Activated CD4-positive, alpha-beta memory T cell treated with anti-CD3 and anti-CD28 coated beads, Interleukin-2, amount 10 ng/mL, durations not matched to agents 7 days and 5 days (primary cell): ENCODE data around the gene NEK1. TPM values are rescaled to one million over a fixed set of nuclear protein-coding genes. Genes with fewer than 3 reads are reported as not detected.
A peak's percentile ranks its signal among the peaks of the same experiment; 100 is the strongest.

Experiments used
- CTCF ChIA-PET: fragments of 350-600 bp; sonication (Branson Sonifier 250); formaldehyde crosslinking; loops from one replicate; lab custom pipeline; 2021; ENCODE audit warnings: antibody characterized with exemption, inconsistent platforms; lab: Charles Lee
- POLR2A ChIA-PET: fragments of 350-600 bp; sonication (Branson Sonifier 250); formaldehyde crosslinking; loops from one replicate; lab custom pipeline; 2021; ENCODE audit warnings: antibody characterized with exemption; lab: Charles Lee
- DNase-seq: peaks from one replicate; pipeline ENCODE4 v3.0.0-alpha.2; 2020
- H3K27ac Mint-ChIP-seq: one replicate; pipeline ENCODE4 v1.8.0; 2021; ENCODE audit warnings: mild to moderate bottlenecking, mixed read lengths
- H3K27me3 Mint-ChIP-seq: one replicate; pipeline ENCODE4 v1.8.0; 2021; ENCODE audit warnings: mixed read lengths
- H3K36me3 Mint-ChIP-seq: one replicate; pipeline ENCODE4 v1.8.0; 2021; ENCODE audit warnings: low read depth, mixed read lengths
- H3K4me1 Mint-ChIP-seq: one replicate; pipeline ENCODE4 v1.8.0; 2021; ENCODE audit warnings: mixed read lengths
- H3K4me3 Mint-ChIP-seq: one replicate; pipeline ENCODE4 v1.8.0; 2021; ENCODE audit warnings: mild to moderate bottlenecking, mixed read lengths
- H3K9me3 Mint-ChIP-seq: one replicate; pipeline ENCODE4 v1.8.0; 2021; ENCODE audit warnings: mixed read lengths
- total RNA-seq, 2 experiments: library from RNA; stranded (reverse); gene quantifications; one replicate each; pipeline ENCODE4 v1.2.3, GENCODE V29; 2021

Gene NEK1
- total RNA-seq, 2 experiments from 2014 or later: 14.6 to 14.8 TPM

DNA sequence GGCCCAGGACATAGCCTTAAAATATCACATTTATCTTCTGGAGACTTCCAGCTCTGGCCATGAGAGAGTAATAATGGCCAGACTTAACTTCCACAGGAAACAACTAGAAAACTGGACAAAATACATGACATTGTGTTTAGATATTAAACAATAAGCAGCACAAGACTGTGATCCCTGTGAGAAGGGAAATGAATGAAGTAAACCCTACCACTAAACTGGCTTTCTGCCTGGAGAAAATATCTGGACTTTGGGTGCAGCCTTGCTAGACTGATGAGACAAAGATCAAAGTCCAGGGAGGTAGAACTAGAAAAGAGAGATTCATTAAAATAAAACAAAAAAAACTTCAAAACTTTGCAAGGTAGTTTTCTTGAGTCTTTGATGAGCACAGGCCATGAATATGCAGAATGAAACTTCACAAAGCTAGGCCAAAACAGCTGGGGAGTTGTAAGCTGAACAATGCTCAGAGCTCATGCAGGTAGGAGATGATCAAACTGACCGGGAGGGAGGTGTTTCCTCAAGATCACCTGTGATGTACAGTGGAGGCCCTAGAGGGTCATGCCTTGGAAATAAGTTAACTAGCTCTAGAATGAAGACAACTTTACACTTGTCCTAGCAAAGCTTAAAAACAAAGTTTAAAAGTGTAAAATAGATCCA, 194.6 kb downstream of the NEK1 start:
- no peak overlapping the region for H3K27ac Mint-ChIP-seq
- H3K36me3 Mint-ChIP-seq: peaks cover 2% of the 10 kb centered on the region
- no peak overlapping the region for H3K4me3 Mint-ChIP-seq
- DNase-seq: no peak
- no peaks in the 10 kb centered on the region for H3K27me3 Mint-ChIP-seq
- peaks cover 8% of the 10 kb centered on the region for H3K4me1 Mint-ChIP-seq
- H3K9me3 Mint-ChIP-seq: no peaks in the 10 kb centered on the region
- ChIA-PET CTCF (no interaction called here), POLR2A (interaction anchor here (1.1 kb wide), 1 partner anchor 432 kb away, joined by 3 read pairs; no protein-coding TSS in a partner anchor)

DNA sequence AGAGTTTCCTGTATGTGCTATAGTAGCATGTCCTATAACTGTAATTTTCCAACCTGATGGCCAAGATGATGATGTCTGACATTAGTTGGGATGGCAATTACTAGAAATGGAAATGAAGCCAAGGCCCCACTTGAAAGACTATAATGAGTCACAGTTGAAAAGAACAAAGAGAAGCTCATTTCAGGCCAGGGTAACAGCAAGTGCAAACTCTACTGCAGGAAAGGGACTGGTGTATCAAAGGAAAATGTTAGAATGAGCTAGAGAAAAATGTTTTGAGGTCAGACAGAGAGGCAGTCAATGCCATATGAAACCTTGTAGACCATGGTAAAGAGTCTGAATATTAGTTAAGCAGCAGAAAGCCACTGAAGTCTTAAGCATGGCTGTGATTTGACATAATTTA, 195.4 kb downstream of the NEK1 start:
- POLR2A ChIA-PET: interaction anchor here (1.1 kb wide), 1 partner anchor 431 kb away, joined by 3 read pairs; no protein-coding TSS in a partner anchor
- Mint-ChIP-seq H3K36me3 (peaks cover 2% of the 10 kb centered on the region), H3K27ac (no peak overlapping the region)

DNA sequence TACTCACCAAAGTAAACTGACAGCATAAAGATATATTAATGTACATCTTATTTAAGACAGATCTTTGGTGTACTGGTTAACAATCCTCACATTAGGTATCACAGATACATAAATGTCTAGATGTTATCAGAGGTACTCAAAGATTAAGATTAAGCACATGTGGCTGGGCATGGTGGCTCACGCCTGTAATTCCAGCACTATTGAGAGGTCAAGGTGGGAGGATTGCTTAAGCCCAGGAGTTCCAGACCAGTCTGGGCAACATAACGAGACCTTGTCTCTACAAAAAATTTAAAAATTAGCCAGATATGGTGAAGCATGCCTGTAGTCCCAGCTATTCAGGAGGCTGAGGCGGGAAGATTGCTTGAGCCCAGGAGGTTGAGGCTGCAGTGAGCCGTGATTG, 195.9 kb downstream of the NEK1 start:
- H3K4me3 Mint-ChIP-seq: no peak overlapping the region
- H3K27me3 Mint-ChIP-seq: no peaks in the 10 kb centered on the region
- POLR2A ChIA-PET: interaction anchor here (1.1 kb wide), 1 partner anchor 430 kb away, joined by 3 read pairs; no protein-coding TSS in a partner anchor
- no peak overlapping the region for H3K27ac Mint-ChIP-seq
- peaks cover under 1% of the 10 kb centered on the region for H3K36me3 Mint-ChIP-seq
- DNase-seq: no peak
- CTCF ChIA-PET: no interaction called here
- no peaks in the 10 kb centered on the region for H3K9me3 Mint-ChIP-seq
- peaks cover 19% of the 10 kb centered on the region for H3K4me1 Mint-ChIP-seq

More for the DNA sequence above, 195.4 kb downstream of the NEK1 start:
- no peak for DNase-seq
- no peaks in the 10 kb centered on the region for H3K9me3 Mint-ChIP-seq
- peaks cover 16% of the 10 kb centered on the region for H3K4me1 Mint-ChIP-seq
- H3K27me3 Mint-ChIP-seq: no peaks in the 10 kb centered on the region
- H3K4me3 Mint-ChIP-seq: no peak overlapping the region
- CTCF ChIA-PET: no interaction called here

DNA sequence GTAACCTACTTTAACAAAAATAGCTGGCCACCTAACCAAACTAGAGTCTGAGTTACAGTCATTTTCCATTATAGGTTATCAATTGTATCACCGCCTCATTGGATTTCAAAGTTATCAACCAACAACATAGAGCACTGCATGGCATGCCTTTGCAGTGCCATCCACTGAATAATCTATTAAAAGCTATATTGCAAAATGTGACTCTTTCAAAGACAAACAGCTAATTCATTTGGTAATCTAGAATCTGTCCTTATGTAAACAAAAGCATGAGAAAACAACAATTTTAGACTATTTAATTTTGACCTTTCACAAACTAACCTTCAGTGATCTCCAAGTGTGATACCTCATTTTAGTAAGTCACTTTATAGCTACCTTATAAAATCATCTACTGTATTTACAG, 197.5 kb downstream of the NEK1 start:
- ChIA-PET POLR2A (no interaction called here), CTCF (no interaction called here)
- no peaks in the 10 kb centered on the region for H3K9me3 Mint-ChIP-seq
- DNase-seq: no peak
- H3K36me3 Mint-ChIP-seq: no peaks in the 10 kb centered on the region
- H3K4me1 Mint-ChIP-seq: peaks cover 35% of the 10 kb centered on the region
- H3K27ac Mint-ChIP-seq: no peak overlapping the region
- H3K27me3 Mint-ChIP-seq: no peaks in the 10 kb centered on the region
- H3K4me3 Mint-ChIP-seq: no peak overlapping the region

DNA sequence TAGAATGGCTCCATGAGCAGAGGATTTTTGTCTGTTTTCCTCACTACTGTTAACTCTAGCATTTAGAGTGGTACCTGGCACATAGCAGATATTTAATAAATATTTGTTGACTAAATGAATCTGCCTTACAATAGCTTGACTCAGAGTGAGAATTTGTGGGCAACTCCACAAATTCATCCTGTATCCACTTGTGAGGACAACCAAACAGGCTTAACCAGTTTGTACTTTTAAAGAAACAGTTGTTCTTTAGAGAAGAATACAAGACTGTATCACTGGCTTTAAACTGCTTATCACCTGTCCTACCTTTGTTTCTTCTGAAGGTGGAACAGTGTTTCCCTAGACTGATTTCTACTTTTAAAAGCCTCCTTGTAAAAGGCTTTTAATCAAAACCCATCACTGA, 200.3 kb downstream of the NEK1 start:
- CTCF ChIA-PET: no interaction called here
- POLR2A ChIA-PET: no interaction called here

DNA sequence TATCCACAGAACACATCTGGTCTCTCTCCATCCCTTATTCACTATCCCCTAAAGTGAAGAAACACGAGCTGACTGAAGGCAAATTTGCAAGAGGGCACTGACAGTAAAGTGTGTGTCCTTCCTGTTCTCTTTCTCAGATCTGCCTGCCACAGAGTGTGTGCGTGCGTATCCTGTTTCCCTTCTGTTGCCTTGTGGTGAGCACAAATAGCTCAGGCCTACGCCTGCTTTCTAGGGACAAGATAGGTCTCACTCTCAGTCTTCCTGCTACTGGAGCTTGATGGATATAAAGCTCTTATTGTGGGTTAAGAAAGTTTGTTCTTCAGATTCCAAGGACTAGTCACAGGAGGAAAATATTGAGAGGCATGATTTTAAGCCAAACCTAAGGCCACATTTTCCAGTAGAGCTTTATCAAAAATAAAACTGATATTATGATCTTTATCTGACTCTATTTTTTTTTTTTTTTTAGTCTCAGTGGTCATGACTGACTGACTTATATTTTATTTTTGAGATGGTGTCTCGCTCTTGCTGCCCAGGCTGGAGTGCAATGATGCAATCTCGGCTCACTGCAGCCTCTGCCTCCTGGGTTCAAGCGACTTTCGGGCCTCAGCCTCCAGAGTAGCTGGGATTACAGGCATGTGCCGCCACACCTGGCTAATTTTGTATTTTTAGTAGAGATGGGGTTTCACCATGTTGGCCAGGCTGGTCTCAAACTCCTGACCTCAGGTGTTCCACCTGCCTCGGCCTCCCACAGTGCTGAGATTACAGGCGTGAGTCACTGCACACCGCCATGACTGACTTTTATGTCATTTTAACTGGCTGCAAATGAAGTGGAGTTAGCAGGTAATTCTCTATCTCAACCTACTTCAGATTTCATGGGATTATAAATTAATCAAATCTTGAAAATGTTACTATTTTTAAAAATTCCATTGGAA, 201.3 kb downstream of the NEK1 start:
- CTCF ChIA-PET: interaction anchor here (1.1 to 1.3 kb wide), 2 partner anchors 75 to 401 kb away, joined by 3 to 7 read pairs; partner anchors contain the start of gene CBR4
- Mint-ChIP-seq H3K27me3 (no peaks in the 10 kb centered on the region), H3K27ac (peak overlapping the region; percentile 76), H3K36me3 (peaks cover 3% of the 10 kb centered on the region), H3K4me1 (peaks cover 33% of the 10 kb centered on the region), H3K9me3 (no peaks in the 10 kb centered on the region), H3K4me3 (peak overlapping the region; percentile 19)
- POLR2A ChIA-PET: interaction anchor here (0.5 to 1.2 kb wide), 5 partner anchors 201 to 1093 kb away, joined by 3 read pairs; partner anchors contain the start of genes CBR4 and DDX60
- DNase-seq: peak; percentile 83

More for the DNA sequence above, 200.3 kb downstream of the NEK1 start:
- H3K9me3 Mint-ChIP-seq: no peaks in the 10 kb centered on the region
- no peak overlapping the region for H3K4me3 Mint-ChIP-seq
- peaks cover 36% of the 10 kb centered on the region for H3K4me1 Mint-ChIP-seq
- H3K27ac Mint-ChIP-seq: peak overlapping the region; percentile 56
- no peak for DNase-seq
- H3K36me3 Mint-ChIP-seq: peaks cover 3% of the 10 kb centered on the region
- H3K27me3 Mint-ChIP-seq: no peaks in the 10 kb centered on the region

DNA sequence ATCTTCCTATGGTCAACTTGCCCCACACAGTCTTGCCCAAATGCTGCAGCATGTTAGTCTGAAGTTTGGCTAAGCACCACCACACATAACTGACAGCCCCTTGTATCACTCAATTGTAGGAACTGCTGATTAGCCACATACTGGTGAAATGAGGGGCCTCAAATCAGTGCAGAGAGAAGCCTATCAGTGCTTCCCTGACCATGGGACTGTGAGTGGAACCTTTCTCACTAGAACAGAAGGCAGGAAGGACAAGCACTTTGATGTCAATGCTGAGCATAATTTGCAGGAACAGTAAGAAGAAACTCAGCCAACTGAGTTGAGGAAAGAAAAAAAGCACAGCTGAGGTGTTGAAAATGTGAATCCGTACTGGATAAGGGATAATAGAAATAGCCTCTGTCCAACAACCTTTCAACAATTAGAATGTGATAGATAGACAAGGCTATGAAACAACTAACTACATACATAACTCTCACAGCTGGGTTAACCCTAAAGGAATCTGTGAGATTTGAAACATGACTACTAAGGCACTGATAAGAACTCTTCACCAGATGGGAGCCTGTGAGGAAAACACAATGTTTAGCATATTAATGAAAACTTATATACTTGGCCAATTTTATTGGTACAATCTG, 205.1 kb downstream of the NEK1 start:
- no peaks in the 10 kb centered on the region for H3K9me3 Mint-ChIP-seq
- no peak overlapping the region for H3K4me3 Mint-ChIP-seq
- no peaks in the 10 kb centered on the region for H3K27me3 Mint-ChIP-seq
- ChIA-PET POLR2A (no interaction called here), CTCF (no interaction called here)
- peaks cover 3% of the 10 kb centered on the region for H3K36me3 Mint-ChIP-seq
- DNase-seq: no peak
- H3K27ac Mint-ChIP-seq: no peak overlapping the region
- peaks cover 27% of the 10 kb centered on the region for H3K4me1 Mint-ChIP-seq

DNA sequence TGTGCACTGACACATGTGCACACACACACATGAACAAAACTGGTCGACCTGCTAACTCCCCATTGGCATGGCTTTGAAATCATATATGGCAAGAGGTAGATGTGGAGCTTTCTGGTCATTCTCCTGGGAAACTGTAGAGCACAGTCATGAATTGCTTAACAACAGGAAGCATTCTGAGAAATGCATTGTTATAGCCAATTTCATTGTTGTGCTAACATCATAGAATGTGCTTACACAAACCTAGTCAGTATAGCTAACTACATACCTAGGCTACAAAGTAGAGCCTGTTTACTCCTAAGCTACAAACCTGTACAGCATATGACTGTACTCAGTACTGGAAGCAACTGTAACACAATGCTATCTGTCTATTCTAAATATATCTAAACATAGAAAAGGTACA, 207.4 kb downstream of the NEK1 start:
- peaks cover 9% of the 10 kb centered on the region for H3K36me3 Mint-ChIP-seq
- ChIA-PET CTCF (no interaction called here), POLR2A (no interaction called here)
- no peak overlapping the region for H3K27ac Mint-ChIP-seq
- H3K9me3 Mint-ChIP-seq: no peaks in the 10 kb centered on the region
- DNase-seq: no peak
- H3K4me1 Mint-ChIP-seq: peaks cover 6% of the 10 kb centered on the region
- H3K27me3 Mint-ChIP-seq: no peaks in the 10 kb centered on the region
- no peak overlapping the region for H3K4me3 Mint-ChIP-seq

DNA sequence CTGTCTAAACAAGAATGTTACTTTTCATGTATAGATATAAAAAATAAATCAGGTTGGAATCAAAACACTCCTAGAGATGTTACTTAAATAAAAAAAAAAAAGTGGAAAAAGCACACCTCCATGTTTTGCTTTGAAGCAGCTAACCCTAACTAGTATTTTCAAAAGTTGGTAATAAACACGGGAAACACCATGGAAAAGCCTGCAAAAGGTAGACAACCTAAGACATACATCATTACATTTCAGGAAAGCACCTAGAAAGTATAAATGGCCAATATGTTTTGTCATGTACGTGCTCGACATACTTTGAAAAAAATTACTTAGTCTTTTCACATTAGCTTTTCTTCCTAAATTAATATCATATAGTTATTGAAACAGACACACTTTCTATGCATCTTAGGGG, 211.6 kb downstream of the NEK1 start:
- H3K27ac Mint-ChIP-seq: no peak overlapping the region
- H3K9me3 Mint-ChIP-seq: no peaks in the 10 kb centered on the region
- H3K36me3 Mint-ChIP-seq: peaks cover 10% of the 10 kb centered on the region
- POLR2A ChIA-PET: no interaction called here
- H3K4me1 Mint-ChIP-seq: peaks cover 1% of the 10 kb centered on the region
- no peaks in the 10 kb centered on the region for H3K27me3 Mint-ChIP-seq
- CTCF ChIA-PET: interaction anchor here (0.6 kb wide), 1 partner anchor 1104 kb away, joined by 3 read pairs; no protein-coding TSS in a partner anchor
- no peak for DNase-seq
- H3K4me3 Mint-ChIP-seq: no peak overlapping the region

DNA sequence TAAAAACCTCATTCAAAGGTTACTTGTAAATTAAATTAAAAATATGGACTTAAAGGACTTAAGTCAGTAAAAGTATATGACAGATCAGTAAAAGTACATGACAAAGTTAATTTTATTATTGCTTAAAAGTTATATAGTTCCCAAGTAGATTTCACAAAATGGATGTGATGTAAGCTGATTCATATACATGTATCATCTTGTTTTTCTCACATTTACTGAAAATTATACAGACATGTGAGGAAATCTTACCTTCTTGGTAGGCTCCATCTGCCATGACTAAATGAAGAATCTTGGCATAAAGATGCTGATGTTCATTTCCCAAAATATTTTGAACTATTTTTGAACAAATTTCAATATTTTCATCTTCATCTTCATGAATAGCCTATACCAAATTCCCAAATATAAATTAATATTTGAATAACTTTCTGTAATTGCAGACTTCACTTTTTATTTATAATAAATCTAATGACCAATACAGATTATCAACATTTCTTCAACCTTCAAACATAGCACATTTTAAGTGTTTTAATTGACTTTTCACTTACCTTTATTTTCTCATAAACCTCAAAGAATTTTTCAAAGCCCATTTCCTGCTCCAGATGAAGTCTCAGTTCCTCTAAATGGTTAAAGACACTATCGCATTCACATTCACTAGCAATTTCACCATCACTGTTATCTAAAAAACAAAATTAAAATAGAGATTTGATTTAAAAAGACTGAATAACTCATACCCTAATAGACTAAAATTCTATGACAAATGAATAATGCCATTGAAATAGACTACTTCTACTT, 212.2 kb downstream of the NEK1 start:
- ChIA-PET CTCF (interaction anchor here (0.6 kb wide), 1 partner anchor 1104 kb away, joined by 3 read pairs; no protein-coding TSS in a partner anchor), POLR2A (no interaction called here)
- Mint-ChIP-seq H3K27ac (no peak overlapping the region), H3K4me3 (no peak overlapping the region), H3K9me3 (no peaks in the 10 kb centered on the region), H3K27me3 (no peaks in the 10 kb centered on the region), H3K4me1 (peaks cover 1% of the 10 kb centered on the region), H3K36me3 (peaks cover 10% of the 10 kb centered on the region)
- no peak for DNase-seq

DNA sequence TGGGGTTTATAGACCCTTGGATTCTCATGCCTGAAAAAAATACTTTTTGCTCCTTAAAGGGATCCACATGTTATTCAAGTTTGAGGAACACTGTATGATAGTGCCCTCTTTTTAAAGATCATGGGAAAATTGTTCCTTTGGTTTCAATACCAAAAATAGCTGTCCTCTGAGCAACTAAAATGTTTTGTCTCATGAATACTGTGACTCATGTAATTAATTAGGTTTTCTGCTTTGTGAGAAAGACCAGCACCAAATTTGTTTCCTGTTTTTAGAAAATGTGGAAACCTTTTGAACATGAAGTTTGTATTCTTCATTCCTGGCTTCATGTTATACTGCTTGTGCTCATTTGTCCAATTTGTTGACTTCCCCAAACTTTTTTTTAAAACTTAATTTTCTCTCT, 214.1 kb downstream of the NEK1 start:
- POLR2A ChIA-PET: no interaction called here
- peaks cover 1% of the 10 kb centered on the region for H3K4me1 Mint-ChIP-seq
- no peak for DNase-seq
- peaks cover 10% of the 10 kb centered on the region for H3K36me3 Mint-ChIP-seq
- CTCF ChIA-PET: no interaction called here
- no peaks in the 10 kb centered on the region for H3K27me3 Mint-ChIP-seq
- no peak overlapping the region for H3K27ac Mint-ChIP-seq
- H3K4me3 Mint-ChIP-seq: no peak overlapping the region
- no peaks in the 10 kb centered on the region for H3K9me3 Mint-ChIP-seq

DNA sequence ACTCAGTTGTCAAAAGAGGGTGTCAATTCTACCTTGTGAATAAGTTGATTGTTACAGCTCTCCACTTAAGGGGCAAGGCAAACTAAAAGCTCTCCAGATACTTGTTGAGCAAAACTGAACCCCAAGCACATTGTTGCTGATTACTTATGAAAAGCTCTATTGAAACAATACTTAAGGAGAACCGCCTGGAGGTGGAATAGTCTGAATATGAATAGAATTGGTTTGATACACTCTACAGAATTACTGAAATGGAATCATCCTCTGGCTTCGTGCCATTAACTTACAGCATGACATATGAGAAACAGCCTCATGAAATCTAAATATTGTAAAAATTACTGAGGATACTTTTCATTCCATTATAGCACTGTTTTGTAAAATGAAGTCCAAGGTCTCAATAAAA, 214.6 kb downstream of the NEK1 start:
- no peak overlapping the region for H3K4me3 Mint-ChIP-seq
- no peaks in the 10 kb centered on the region for H3K9me3 Mint-ChIP-seq
- no peak overlapping the region for H3K27ac Mint-ChIP-seq
- H3K36me3 Mint-ChIP-seq: peaks cover 10% of the 10 kb centered on the region
- peaks cover 1% of the 10 kb centered on the region for H3K4me1 Mint-ChIP-seq
- ChIA-PET CTCF (no interaction called here), POLR2A (no interaction called here)
- no peaks in the 10 kb centered on the region for H3K27me3 Mint-ChIP-seq
- no peak for DNase-seq
